K562 (cell line): ENCODE results near the gene ASPRV1. TPM values are rescaled to one million over a fixed set of nuclear protein-coding genes. Genes with fewer than 3 reads are reported as not detected.

Experiments used
- ARID1B ChIP-seq: fragments of 450-650 bp; IDR thresholded peaks from 2 replicates; pipeline ENCODE4 v1.6.1; 2016; ENCODE audit warnings: antibody characterized with exemption, mild to moderate bottlenecking, inconsistent platforms
- BRCA1 ChIP-seq, 2 experiments: fragments of 450-650 bp in 1 of 2; sonication (generic) in 1 of 2; formaldehyde crosslinking in 1 of 2; IDR thresholded peaks; 2 replicates each; pipeline versions ENCODE4 v1.5.0 to v1.6.1; 2017 to 2020; ENCODE audit warnings: mild to moderate bottlenecking in 1 of 2, missing genetic modification reagents in 1 of 2
- CEBPG ChIP-seq, 3 experiments: fragments of 200-800 bp in 1 of 3; sonication (Bioruptor generic) in 1 of 3; sonication (generic) in 1 of 3; formaldehyde crosslinking in 1 of 3; IDR thresholded peaks in 2 of 3; conservative IDR thresholded peaks in 1 of 3; 2 replicates each; pipeline versions ENCODE4 v1.6.1 to v1.8.0; 2016 to 2022; ENCODE audit warnings: missing compliant biosample characterization in 2 of 3, missing genetic modification characterization in 2 of 3, mild to moderate bottlenecking in 1 of 3, missing genetic modification reagents in 1 of 3
- DDX20 ChIP-seq: fragments of 450-650 bp; IDR thresholded peaks from 2 replicates; pipeline ENCODE4 v1.6.1; 2016; ENCODE audit warnings: missing genetic modification characterization, low read depth, mild to moderate bottlenecking, missing compliant biosample characterization, moderate library complexity
- ELF1 ChIP-seq: fragments of 200-800 bp; sonication (Bioruptor generic); IDR thresholded peaks from 2 replicates; pipeline ENCODE4 v1.6.1; 2016; ENCODE audit warnings: missing genetic modification characterization, missing compliant biosample characterization
- EWSR1 ChIP-seq: fragments of 450-650 bp; IDR thresholded peaks from 2 replicates; pipeline ENCODE4 v1.6.1; 2018; ENCODE audit warnings: borderline replicate concordance, mild to moderate bottlenecking, low read depth, moderate library complexity; ENCODE audit not compliant: partially characterized antibody
- HLTF ChIP-seq: fragments of 450-650 bp; IDR thresholded peaks from 2 replicates; pipeline ENCODE4 v1.6.1; 2016
- HNRNPUL1 ChIP-seq: fragments of 200-400 bp; formaldehyde crosslinking; IDR thresholded peaks from 2 replicates; pipeline ENCODE4 v1.6.1; 2017; ENCODE audit warnings: low read length
- KAT2B ChIP-seq: IDR thresholded peaks from one replicate; pipeline ENCODE4 v1.6.1; 2012; ENCODE audit warnings: low read depth, mild to moderate bottlenecking, control low read depth, inconsistent platforms, low read length, moderate library complexity
- NFE2 ChIP-seq: IDR thresholded peaks from 2 replicates; pipeline ENCODE4 v1.6.1; 2014; ENCODE audit warnings: antibody characterized with exemption, low read depth
- SPI1 ChIP-seq: IDR thresholded peaks from 2 replicates; pipeline ENCODE4 v1.6.1; 2011; ENCODE audit warnings: low read depth, low read length, control low read depth, borderline replicate concordance
- TBP ChIP-seq: optimal IDR thresholded peaks from 2 replicates; pipeline ENCODE3; 2011; ENCODE audit warnings: low read depth, low read length, improper control_type of control experiment
- USF1 ChIP-seq: sonication (generic); formaldehyde crosslinking; IDR thresholded peaks from 2 replicates; pipeline ENCODE4 v1.9.0; 2022; ENCODE audit warnings: mild to moderate bottlenecking, missing genetic modification reagents
- XRCC4 ChIP-seq: IDR thresholded peaks from one replicate; pipeline ENCODE4 v1.6.1; 2011; ENCODE audit not compliant: insufficient read depth, insufficient read length; ENCODE audit errors: extremely low read depth
- ZBED1 ChIP-seq: IDR thresholded peaks from 2 replicates; pipeline ENCODE4 v1.6.1; 2014
- polyA plus RNA-seq, 8 experiments: library from polyadenylated mRNA; depleted of rRNA in 4 of 8; stranded (reverse) in 5 of 8; unstranded in 3 of 8; fragments of >200 nt; fragmentation: Nextera tagmentation in 2 of 8; fragmentation: Illumina TruSeq in 1 of 8; extraction: Ambion mirVana in 2 of 8; extraction: Trizol in 1 of 8; gene quantifications; 2 replicates each; pipeline versions ENCODE4 v1.2.1 to v1.2.3, GENCODE V29; 2011 to 2014; ENCODE audit warnings: inconsistent platforms in 1 of 8, missing spikeins in 1 of 8
- total RNA-seq, 7 experiments: library from RNA; depleted of rRNA in 6 of 7; stranded (reverse); fragments of >200 nt in 6 of 7; fragmentation: Illumina TruSeq in 2 of 7; extraction: Trizol in 2 of 7; gene quantifications; 2 replicates each; pipeline versions ENCODE4 v1.2.1 to v1.2.3, GENCODE V29; 2011 to 2021; ENCODE audit warnings: low replicate concordance in 1 of 7
- TF ChIP-seq, protein P1 (sequence below): sonication (generic); formaldehyde crosslinking; IDR thresholded peaks from 2 replicates; pipeline ENCODE4 v1.8.0; 2022; ENCODE audit warnings: mild to moderate bottlenecking, missing genetic modification reagents
- TF ChIP-seq, protein P2 (sequence below), 2 experiments: fragments of 450-650 bp; IDR thresholded peaks; 2 replicates each; pipeline ENCODE4 v1.6.1; 2016; ENCODE audit warnings: mild to moderate bottlenecking in 2 of 2, borderline replicate concordance in 1 of 2, low read depth in 1 of 2, moderate library complexity in 1 of 2

Gene ASPRV1
- total and polyA plus RNA-seq, 9 of the 15 experiments (the other 6 are each of a cell fraction or from before 2014, with no cell fraction given) = 0.17 to 0.72 (median 0.47) TPM; not detected in 1

DNA sequence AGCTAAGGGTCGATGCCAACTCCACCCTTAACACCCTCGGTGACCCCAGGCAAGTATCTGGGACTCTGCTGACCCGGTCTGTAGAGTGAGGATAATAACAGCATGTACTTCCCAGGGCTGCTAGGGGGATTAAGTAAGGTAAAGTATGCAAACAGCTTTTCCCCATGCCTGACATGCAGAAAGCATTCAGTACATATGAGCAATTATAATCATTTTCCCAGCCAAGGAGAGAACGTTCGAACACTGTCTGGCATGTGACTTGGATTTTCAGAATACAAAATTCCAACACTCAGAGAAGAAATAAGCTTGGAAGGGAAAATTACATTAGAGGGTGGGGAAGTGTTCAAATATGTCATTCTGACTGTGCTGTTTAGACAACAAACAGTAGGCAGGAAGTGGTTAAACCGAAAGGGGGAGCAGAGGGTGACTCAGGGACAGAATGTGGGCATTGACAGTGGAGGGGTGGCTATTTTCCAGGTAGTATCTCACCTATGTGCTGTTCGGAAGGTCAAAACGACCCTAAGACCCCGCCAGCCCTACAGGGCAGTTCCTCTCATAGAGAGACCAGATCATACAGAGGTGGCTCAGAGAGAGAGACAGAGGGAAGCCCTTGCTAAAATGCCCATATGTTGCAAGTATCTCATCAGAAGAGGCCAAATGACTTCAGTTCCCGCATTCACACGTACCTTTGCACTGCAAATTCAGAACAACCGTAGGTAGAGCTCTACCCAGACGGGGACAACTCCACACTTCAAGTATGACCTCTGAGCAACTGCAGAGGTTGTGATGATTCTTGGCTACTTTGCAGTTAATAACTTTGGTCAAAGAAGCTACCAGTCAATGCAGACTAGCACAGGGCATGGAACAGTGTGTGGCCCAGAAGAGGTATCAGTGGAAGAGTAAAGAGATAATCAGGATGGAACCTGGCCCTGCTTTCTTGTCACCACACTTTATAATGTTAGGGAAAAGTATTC, 14.8 kb downstream of the ASPRV1 start (continued):
- TF ChIP-seq ARID1B = peak; percentile 67
- no peak for TF ChIP-seq CEBPG (CRISPR knock-in tag; IDR thresholded peaks at IDR 0.05)
- no peak; a peak in 1 of 4 replicates for TF ChIP-seq CEBPG (tag; conservative IDR thresholded peaks at IDR 0.05 in 1 of 2, IDR thresholded peaks at IDR 0.05 in 1 of 2)
- peak; percentile 70; the same call in 1 of the 2 replicates for TF ChIP-seq SPI1
- TF ChIP-seq EWSR1 = no peak
- no peak for TF ChIP-seq KAT2B
- TF ChIP-seq BRCA1 (IDR thresholded peaks at IDR 0.05) = no peak
- no peak for TF ChIP-seq BRCA1 (CRISPR knock-in tag; IDR thresholded peaks at IDR 0.05)
- no peak for TF ChIP-seq XRCC4
- no peak for TF ChIP-seq DDX20 (tag)
- TF ChIP-seq ZBED1 = no peak
- TF ChIP-seq HLTF = no peak
- TF ChIP-seq, protein P1, sequence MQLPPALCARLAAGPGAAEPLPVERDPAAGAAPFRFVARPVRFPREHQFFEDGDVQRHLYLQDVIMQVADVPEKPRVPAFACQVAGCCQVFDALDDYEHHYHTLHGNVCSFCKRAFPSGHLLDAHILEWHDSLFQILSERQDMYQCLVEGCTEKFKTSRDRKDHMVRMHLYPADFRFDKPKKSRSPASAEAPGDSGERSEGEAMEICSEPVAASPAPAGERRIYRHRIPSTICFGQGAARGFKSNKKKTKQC = no peak
- TF ChIP-seq, protein P2, sequence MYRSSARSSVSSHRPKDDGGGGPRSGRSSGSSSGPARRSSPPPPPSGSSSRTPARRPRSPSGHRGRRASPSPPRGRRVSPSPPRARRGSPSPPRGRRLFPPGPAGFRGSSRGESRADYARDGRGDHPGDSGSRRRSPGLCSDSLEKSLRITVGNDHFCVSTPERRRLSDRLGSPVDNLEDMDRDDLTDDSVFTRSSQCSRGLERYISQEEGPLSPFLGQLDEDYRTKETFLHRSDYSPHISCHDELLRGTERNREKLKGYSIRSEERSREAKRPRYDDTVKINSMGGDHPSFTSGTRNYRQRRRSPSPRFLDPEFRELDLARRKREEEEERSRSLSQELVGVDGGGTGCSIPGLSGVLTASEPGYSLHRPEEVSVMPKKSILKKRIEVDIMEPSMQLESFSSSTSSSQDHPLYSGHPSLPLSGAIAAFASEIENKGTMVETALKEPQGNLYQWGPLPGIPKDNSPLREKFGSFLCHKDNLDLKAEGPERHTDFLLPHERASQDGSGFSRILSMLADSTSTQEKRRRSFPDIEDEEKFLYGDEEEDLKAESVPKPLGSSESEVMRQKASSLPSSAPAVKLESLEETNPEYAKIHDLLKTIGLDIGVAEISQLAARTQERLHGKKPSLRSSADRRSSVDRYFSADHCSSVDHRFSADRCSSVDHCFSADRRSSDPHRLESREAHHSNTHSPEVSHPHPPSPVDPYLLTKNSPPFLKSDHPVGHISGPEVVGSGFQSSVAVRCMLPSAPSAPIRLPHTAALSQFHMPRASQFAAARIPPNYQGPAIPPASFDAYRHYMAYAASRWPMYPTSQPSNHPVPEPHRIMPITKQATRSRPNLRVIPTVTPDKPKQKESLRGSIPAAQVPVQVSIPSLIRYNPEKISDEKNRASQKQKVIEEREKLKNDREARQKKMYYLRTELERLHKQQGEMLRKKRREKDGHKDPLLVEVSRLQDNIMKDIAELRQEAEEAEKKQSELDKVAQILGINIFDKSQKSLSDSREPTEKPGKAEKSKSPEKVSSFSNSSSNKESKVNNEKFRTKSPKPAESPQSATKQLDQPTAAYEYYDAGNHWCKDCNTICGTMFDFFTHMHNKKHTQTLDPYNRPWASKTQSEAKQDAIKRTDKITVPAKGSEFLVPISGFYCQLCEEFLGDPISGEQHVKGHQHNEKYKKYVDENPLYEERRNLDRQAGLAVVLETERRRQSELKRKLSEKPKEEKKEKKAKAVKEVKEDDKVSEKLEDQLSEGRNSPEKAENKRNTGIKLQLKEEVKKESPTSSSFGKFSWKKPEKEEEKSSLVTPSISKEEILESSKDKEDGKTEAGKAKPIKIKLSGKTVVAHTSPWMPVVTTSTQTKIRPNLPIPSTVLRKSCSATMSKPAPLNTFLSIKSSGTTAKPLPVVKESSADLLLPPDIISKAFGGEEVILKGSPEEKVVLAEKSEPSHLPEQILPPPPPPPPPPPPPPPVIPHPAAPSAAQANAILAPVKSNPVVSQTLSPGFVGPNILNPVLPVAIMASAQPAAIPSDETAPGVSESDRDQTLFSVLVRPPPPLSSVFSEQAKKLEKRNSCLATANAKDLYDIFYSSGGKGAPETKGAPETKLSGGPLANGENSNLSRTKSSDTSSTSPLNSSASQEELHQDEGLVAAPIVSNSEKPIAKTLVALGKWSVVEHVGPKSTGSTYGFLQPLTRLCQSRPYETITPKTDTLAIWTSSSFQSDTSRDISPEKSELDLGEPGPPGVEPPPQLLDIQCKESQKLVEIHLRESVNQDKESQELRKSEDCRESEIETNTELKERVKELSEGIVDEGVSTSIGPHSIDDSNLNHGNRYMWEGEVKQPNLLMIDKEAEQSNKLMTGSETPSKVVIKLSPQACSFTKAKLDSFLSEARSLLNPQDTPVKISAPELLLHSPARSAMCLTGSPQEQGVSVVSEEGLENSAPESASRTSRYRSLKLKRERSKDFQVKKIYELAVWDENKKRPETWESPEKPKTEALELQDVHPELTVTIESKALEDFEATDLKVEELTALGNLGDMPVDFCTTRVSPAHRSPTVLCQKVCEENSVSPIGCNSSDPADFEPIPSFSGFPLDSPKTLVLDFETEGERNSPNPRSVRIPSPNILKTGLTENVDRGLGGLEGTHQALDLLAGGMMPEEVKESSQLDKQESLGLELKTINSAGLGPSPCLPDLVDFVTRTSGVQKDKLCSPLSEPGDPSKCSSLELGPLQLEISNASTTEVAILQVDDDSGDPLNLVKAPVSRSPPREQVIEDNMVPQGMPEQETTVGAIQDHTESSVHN (IDR thresholded peaks at IDR 0.05; ENCODE audit: borderline replicate concordance in 1 of 2, low read depth in 1 of 2) = no peak
- no peak for TF ChIP-seq USF1 (CRISPR knock-in tag)
- TF ChIP-seq NFE2 = peak; percentile 69
- 0 out of 2 replicates have a peak, but pooled peaks have one; percentile 30 for TF ChIP-seq ELF1 (tag)
- no peak for TF ChIP-seq HNRNPUL1
- TF ChIP-seq TBP = no peak
